Fibroblast of lung (primary cell): Measurements from ENCODE around the gene ADCY5.

Experiments used
- CTCF ChIP-seq, 2 donors: IDR thresholded peaks in 1 of 2; conservative IDR thresholded peaks in 1 of 2; 1 replicate in 1 of 2; 2 replicates in 1 of 2; pipeline ENCODE4 v1.5.1; 2011 to 2012; ENCODE audit warnings: low read length in 2 of 2, control low read depth in 1 of 2, inconsistent platforms in 1 of 2, low read depth in 1 of 2, mild to moderate bottlenecking in 1 of 2
- EZH2 ChIP-seq: IDR thresholded peaks from 2 replicates; pipeline ENCODE4 v1.5.1; 2012; ENCODE audit warnings: low read length, control low read depth, mild to moderate bottlenecking; ENCODE audit errors: missing control alignments

GRCh38 chr3:123336441-123336851 is 112.4 kb downstream of the ADCY5 start:
- TF ChIP-seq CTCF (conservative IDR thresholded peaks at IDR 0.05 in 1 of 2, IDR thresholded peaks at IDR 0.05 in 1 of 2; ENCODE audit: low read depth in 1 of 2, low read length in 2 of 2) (no peak), EZH2 (no peak)
